A204.1 (cell line): ENCODE data around the gene SCMH1.
A peak's percentile ranks its signal among the peaks of the same experiment; 100 is the strongest.
"Not testable (repeated sequence)": the region's sequence is repeated elsewhere in the genome, so short reads cannot be mapped to it uniquely, and the experiment has no call there.

Source experiments
- FAIRE-seq: peaks from 2 replicates; lab custom pipeline; 2012; peaks lifted over from hg19 to GRCh38; lab: Jason Lieb, UNC

Gene SCMH1

DNA sequence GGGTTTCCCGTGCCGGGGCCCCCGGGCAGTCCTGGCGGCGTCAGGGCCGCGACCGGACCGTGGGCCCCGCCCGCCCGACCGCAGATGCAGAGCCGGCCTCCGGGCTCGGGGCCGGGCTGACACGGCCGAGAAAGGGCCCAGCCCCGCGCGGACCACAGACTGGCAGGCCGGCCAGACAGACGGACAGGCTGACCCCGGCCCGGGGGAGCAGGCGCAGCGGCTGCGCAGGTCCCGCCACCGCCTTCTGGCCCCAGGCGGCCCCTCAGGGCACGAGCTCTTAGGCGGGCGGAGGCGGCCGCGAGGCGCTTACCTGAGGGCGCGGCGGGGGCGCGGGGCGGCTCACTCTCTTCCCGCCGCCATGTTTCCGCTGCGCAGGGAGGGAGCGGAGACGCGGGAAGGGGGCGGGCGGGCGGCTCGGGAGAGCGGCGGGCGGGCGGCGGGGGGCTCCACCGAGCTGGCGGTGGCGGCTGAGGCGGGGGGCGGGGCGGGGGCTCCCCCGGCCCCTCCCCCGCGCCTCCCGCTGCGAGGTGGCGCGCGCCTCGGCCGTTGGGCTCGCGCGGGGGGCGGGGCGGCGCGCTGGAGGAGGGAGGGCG is at the start of gene SCMH1:
Gene SCMH1, minus strand, starts transcription at position 558 of the 593 bp plus-strand sequence. CDS start 56,173 bp downstream, outside the sequence.
- FAIRE-seq, result no peak

DNA sequence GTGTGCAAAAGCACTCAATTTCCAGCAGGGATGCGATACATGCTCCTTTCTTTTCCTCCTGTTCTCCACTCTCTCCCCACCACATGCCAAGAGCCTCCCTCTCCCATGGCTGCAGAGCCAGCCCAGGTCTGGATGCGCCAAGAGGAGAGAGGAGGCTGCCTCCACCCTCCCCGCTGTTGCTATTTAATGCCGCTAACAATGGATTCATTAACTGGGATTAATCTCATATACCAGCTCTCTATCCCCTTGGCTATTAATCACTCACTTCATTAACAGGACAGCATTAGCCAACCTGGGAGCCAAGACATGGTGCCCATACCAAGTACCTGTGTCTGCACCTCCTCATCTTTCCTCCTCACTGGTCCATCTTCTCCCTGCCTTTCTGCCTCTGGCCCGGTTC is 49.1 kb upstream of the SCMH1 start:
- FAIRE-seq, result no peak

DNA sequence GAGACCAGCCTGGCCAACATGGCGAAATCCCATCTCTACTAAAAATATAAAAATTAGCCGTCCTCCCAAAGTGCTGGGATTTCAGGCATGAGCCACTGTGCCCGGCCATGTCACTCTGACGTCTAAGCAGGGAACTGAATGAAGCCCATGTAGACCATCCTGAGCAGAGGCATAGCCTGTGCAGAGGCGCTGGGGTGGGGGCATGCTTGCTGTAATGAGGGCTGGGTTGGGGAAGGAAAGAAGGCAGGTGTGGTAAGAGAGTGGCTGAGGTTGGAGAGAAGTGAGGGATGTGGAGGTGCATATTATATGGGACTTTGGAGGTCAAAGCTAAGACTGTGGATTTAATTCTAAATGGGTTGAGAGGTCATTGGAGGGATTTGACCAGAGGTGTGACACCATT is 47.1 kb upstream of the SCMH1 start:
- FAIRE-seq, result no peak

DNA sequence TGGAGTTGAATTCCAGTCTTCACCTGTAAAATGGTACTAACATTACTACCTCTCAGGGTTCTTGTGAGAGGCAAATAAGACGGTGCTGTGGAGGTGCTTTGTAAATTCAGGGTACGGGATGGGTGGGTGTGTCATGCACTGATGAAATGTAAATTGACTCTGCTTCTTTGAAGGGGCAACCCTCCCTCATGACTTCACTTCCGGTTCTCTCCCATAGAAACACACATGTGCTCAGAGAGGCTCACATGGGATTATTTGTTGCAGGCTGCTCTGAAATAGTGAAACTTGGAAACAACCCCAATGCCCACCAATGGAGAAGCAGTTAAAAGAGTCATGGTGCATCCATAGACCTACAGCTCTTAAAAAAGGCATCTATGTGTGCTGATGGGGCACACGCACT is 44.9 kb upstream of the SCMH1 start:
- FAIRE-seq, result no peak

DNA sequence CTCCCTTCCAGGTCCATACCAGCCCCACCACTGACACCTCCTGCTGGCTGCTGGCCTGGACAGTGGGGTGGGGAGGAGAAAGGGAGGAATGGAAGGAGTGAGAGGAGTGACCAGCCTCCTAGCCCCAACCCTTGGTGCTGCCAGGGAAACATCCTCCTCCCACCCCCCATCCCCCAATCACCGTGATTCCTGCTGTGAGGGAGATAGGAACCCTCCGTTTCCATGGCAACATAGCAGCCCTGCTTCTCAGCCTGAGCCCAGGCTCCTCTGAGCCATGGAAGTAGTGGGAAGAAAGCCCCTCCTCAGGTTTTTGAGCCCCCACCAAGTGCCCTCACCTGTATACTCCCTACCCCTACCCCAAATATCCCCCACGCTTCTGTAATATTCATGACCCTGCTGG is 44.4 kb upstream of the SCMH1 start:
- no peak for FAIRE-seq

DNA sequence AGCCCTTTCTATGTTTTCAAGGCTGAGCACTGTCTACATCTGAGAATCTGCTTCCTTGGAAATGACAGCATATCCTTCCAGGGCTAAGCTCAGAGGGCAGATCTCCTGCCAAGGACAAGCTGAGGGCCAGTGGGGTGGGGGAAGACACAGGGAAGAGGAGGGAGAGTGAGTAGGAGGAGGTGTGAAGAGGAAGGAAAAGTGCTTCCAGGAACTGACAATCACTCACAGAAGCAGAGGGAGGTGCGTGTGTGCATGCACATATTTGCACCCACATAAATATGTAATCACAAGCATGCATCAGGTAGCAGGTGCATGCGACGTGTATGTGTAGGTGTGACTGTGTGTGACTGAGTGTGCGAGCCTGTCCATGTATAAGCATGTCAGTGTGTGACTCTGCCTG is 43.7 kb upstream of the SCMH1 start:
- FAIRE-seq, result no peak

DNA sequence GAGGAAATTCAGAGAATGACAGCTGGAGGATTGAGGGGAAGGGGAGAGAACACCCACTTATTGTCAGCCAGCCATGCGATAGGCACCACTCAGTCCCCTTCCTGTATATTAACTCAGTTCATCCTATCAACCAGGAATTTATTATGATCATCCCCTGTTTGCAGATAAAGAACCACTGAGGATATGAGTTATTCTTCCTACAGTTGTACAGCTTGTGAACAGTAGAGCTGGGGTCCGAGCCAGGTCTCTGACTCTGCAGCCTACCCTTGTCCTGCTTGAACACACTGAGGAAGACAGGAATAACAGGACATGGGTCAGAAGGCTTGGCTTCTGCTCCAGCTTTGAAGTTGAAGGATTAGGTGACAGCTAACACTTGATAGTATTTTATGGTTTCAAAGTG is 42.0 kb upstream of the SCMH1 start:
- no peak for FAIRE-seq

DNA sequence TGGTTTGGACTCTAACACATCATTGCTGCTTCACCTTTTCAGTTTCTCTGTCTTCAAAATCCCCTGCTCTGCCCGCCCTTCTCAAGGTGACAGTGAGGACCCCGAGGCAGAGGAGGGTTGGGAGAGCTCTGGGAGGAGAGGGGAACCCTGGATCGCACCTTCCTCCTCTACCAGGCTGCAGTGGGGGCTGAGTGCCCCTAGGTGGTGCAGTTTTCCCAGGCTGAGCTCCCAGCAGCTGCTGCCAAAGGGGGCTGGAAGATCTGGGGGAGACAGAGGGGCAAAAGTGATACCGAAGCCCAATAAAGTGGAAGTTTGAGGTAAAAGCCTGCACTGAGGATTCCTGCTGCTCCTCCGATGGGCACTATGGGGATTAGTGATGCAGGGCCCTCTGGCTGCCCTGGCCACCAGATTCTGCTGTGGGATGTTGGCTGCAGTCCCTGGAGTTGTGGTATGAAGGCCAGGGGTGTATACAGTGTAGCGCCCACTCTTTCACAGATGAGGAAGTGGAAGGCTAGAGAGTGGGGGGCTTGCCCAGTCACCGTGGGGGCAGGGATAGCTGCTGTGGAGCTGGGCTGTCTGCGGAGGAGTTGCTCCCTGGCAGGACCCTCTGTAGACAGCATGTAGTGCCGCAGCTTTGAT is 40.7 kb upstream of the SCMH1 start:
- FAIRE-seq, result no peak

DNA sequence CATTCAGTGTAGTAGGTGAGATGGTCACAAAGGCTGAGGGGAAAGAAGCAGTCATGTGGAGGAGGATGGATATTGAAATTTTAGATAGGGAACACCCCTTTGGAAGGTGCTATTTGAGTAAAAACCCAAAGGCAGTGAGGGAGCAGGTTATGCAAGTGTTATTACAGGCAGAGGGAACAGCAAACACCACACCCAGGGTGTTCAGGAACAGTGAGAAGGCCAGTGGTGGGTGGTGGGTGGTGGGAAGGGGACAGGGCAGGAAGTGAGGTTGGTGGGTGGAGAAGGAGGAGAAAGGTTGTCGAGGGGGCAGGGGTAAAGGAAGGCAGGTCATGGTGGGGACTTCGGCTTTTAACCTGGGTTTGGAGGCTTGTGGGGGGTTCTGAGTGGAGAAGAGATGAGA is 39.2 kb upstream of the SCMH1 start:
- FAIRE-seq, result no peak

DNA sequence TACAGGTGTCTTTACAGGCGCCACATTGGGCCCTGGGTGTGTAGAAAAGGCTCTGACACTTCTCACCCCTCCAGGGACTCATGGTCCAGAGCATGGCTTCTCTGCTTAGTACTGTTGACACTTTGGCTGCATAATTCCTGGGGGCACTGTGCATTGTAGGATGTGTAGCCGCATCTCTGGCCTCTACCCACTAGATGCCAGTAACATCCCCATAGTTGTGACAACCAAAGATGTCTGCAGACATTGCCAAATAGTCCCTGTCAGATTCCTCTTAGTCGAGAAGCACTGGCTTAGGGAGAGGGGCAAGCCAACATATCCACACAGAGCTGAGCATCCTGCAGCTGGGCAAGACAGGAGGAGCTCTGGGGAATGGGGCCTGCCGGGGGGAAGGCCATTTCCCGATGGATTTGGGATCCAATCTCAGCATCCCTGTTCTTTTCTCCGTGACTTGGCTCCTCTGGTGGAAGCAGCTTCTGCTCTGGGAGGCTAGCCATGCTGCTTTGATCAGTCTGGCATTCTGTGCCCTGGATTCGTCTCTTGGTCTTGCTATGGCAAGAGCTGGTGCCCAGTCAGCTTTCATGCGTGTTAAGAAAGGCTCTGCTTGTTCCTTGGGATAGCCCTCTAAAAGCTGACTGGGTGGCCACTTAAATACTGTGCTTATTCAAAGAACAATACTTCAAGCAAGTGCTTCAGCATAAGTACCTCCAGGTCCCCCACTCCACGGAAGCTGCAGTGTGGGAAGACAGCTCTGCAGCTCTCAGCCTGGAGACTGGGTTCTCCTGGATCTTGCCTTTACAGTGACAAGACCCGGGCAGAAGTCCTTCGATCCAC is 38.3 kb upstream of the SCMH1 start:
- no peak for FAIRE-seq

DNA sequence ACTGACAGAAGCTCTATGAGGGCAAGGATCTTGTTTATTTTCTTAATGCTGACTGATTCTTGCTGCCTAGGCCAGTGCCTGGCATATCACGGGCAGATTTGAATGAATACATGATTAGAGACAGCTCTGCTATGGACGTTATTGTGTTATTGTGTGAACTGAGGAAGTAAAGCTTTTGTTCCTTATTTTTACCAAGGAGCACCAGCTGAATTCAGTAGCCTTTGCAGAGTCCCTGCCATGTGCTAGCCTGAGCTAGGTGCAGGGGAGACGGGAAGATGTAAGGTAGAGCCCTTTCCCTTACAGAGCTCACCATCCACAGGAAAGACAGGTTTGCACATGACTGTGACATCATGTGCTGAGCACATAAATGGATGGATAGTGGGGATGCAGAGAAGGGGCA is 36.0 kb upstream of the SCMH1 start:
- FAIRE-seq, result no peak

DNA sequence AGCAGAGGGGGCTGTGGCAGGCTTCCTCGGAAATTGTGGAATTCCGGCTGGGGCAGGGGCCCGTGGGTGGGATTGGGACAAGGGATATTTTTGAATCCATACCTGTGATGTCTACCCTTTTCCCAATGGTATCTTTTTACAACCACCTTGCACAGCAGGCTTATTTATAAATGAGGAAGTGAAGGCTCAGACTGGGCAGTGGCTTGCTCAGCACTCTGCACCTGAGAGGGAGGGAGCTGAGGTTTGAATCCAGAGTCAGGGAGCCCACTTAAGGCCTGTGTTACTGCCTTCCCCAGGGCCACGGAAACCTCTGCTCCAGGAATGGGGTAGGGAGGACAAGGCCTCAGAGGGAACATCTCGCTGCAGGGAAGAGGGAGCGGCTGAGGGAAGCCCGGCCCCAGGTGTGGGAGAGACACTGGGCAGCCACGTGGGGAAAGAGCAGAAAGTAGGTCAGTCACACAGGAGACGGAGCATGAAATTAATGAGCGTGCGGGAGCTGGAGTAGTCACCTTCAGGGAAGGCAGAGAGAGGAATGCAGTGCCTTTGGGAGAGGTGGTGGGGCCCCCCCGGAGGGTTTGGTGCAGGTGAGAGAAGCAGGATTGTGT is 35.4 kb upstream of the SCMH1 start:
- no peak for FAIRE-seq

DNA sequence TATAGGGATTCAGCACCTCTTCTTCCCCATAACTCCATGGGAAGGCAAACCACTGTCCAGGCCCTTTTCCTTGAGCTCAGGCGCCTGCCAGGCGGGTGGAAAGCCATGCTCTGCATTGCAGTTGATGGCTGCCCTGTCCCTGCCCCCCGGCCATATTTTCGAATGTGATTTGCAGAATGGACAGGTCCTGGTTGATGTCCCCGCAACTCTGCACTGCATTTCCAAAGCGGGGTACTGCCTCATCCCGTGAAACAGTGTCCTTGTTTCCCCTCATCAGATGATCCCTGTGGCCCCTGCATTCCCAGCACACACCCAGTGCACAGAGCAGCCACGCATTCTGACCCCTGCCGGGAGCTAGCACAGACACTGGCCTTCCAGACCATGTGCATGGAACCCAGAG is 33.7 kb upstream of the SCMH1 start:
- no peak for FAIRE-seq

DNA sequence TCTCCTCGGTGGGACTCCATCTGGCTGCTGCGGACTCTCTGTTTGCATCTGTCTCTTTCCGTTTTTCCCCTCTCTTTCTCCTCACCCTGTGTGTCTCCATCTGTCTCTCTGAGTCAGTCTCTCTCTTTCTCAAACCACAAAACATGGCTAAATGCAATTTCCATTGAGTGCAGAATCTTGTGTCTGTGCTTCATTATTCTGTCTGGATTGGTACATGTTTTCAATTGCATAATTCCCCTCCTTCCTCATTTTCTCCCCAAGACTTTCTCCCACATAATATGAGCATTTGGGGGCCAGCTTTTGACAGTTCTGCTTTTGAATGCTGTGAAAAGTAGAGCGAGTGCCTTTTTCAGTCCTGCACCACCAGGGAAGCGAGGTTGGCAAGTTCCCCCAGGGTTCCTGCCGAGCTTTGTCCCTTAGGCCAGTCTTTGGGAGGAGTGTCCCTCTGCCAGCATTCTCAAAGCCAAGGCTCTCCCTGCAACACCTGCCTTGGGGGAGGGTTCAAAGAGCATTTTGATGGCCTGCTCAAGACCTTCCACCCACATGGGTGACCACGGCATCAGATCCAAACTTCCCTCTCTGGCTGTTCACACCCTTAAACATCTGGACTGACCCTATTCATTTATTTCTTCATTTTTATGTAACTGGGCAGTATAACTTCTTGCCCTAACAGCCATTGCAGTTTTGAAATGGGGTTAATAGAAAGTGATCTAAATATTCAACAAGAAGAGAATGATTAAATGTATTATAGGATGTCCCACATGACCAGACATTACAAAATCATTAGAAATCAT is 32.8 kb upstream of the SCMH1 start:
- no peak for FAIRE-seq

DNA sequence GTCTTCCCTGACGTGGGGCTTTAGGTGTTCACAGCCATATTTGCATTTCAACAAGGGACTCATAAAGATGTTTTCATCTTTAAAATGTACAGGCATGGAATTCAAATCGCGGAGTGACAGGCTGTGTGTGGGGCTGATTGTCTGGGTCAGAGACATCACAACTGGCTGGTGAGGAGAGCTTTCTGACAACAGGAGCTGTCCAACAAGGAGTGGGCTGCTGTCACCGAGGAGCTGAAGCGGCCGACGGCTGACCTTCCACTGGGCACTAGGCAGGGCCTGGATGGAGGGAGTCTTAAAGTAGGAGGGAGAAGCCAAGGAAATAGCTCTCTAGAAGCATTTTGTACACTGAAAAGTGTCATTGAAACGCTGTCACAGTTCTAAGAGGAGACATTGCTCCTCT is 30.5 kb upstream of the SCMH1 start:
- FAIRE-seq, result no peak

DNA sequence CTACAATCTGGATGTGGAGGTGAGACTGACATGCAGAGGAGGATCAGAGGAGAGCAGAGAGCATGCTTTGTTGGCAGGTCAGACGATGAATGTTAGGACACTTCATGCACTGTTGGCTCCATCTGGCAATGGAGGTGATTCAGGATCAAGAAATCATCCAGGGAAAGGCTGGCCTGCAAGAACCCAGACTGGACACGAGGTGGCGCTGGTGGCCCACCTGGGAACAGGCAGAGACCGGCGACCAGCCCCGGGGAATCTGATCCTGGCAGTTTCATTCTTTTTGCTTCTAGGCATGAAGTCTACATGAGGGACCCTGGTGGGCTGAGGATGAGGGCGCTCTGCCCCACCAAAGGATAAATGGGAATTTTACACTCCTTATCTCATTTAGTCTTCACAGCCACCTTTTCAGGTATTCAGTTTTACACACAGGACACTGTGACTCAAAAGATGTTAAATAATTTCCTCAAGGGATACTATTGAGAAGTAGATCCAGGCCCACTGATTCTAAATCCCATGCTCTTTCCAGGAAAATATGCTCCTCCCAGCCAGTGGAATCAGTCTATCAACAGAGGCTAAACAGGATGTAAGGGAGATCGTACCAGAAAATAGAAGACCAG is 26.2 kb upstream of the SCMH1 start:
- peak; percentile 19 for FAIRE-seq

DNA sequence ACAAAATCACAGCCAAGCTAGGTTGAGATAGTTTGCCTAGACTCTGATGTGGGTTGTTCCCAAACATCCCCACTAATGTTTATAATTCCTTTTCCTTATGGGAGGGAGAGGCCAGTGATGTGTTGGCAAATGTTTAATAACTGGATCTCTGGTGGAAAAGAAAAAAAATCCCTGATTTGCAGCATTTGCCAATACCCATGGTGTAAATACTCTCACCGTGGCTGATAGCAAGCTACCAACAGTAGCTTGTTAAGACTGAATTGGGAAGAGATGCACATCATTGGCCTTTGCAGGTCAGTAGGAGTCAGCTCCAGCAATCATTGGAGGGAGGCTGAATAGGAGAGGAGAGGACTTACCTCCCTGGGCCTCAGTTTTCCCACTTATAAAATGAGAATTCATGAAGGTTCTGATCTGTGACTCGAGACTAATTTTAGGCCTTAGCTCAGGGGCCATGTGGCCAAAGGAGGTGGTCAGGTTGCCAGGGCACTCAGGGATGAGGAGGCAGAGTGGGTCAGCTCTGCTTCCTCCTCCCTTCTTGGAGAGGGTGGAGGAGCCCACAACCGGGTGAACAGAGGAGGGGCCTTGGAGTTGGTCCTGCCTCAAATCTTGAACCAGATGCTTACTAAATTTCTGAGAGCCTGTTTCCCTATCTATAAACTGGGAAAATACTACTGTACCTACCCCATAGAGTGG is 20.0 kb upstream of the SCMH1 start:
- no peak for FAIRE-seq

DNA sequence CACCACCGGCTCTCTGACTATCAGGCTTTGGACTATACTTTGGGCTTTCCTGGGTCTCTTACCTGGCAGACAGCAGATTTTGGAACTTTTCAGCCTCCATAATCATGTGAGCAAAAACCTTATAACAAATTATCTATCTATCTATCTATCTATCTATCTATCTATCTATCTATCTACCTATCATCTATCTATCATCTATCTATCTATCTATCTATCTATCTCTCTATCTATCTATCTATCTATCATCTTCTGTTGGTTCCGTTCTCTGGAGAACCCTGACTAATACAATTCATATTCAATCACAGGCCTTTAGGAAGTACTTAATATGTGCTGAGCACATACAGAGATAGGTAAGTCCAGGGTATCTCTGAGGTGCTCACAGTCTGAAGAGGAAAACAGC is 18.7 kb upstream of the SCMH1 start:
- no peak for FAIRE-seq

DNA sequence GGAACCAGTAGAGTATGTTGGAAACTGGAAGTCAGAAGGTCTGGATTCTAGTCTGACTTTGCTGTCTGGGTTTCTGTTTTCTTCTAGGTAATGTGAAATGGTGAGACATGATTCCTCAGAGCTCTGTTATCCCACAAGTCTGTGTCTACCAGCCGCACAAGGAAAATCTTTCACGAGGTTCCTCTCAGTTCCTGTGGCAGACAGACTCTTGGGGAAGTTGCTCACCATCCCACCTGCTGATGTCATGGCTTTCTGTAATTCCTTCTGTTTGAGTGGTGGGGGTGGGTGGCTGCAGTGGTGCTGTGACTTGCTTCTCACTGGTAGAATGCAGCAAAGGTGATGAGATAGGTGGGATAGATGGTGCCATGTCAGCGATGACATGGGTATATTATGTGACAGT is 17.1 kb upstream of the SCMH1 start:
- FAIRE-seq, result no peak

DNA sequence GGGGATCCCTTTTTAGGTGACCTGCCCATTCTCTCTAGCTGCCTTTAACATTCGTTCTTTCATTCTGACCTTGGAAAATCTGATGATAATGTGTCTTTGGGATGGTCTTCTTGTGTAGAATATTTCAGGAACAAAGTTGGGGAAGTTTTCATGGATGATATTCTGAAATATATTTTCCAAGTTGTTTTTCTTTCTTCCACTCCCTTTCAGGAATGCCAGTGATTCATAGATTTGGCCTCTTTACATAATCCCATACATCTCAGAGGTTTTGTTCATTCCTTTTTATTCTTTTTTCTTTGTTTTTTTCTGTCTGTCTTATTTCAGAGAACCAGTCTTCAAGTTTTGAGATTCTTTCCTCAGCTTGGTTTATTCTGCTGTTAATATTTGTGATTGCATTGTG is 13.9 kb upstream of the SCMH1 start:
- no peak for FAIRE-seq

DNA sequence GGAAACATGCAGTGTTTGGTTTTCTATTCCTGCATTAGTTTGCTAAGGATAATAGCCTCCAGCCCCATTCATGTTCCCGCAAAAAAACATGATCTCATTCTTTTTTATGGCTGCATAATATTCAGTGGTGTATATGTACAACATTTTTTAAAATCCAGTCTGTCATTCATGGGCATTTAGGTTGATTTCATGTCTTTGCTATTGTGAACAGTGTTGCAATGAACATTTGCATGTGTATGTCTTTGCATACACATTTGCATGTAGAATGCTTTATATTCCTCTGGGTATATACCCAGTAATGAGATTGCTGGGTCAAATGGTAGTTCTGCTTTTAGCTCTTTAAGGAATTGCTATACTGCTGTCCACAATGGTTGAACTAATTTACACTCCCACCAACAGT is 9.0 kb upstream of the SCMH1 start:
- FAIRE-seq, result not testable (repeated sequence)
